Calu3 (cell line): ENCODE results near the gene OR6S1. TPM values are rescaled to one million over a fixed set of nuclear protein-coding genes. Genes with fewer than 3 reads are reported as not detected.

Source experiments
- BruUV-seq: library from RNA; stranded (reverse); fragments of 400-500 nt; replicated peaks from 2 replicates; lab custom pipeline; 2021; lab: Mats Ljungman, UMichigan
- CTCF ChIA-PET: fragments of 300-600 bp; sonication (Branson Sonifier 250); formaldehyde crosslinking; loops from one replicate; lab custom pipeline; 2022; ENCODE audit warnings: antibody characterized with exemption; lab: Charles Lee
- DNase-seq: peaks from one replicate; pipeline ENCODE4 v3.0.0; 2022
- H3K27ac Mint-ChIP-seq: one replicate; pipeline ENCODE4 v1.8.0; 2022; ENCODE audit warnings: mixed read lengths; ENCODE audit not compliant: unreplicated experiment
- H3K27me3 Mint-ChIP-seq: one replicate; pipeline ENCODE4 v1.8.0; 2022; ENCODE audit warnings: mixed read lengths; ENCODE audit not compliant: unreplicated experiment
- H3K36me3 Mint-ChIP-seq: one replicate; pipeline ENCODE4 v1.8.0; 2022; ENCODE audit warnings: mild to moderate bottlenecking, moderate library complexity, mixed read lengths; ENCODE audit not compliant: insufficient read depth, unreplicated experiment
- H3K4me1 Mint-ChIP-seq: one replicate; pipeline ENCODE4 v1.8.0; 2022; ENCODE audit warnings: mild to moderate bottlenecking, low read depth, mixed read lengths; ENCODE audit not compliant: unreplicated experiment
- H3K4me3 Mint-ChIP-seq: one replicate; pipeline ENCODE4 v1.8.0; 2022; ENCODE audit warnings: mild to moderate bottlenecking, low read depth, moderate library complexity, mixed read lengths; ENCODE audit not compliant: unreplicated experiment
- H3K9me3 Mint-ChIP-seq: one replicate; pipeline ENCODE4 v1.8.0; 2022; ENCODE audit warnings: low read depth, mixed read lengths; ENCODE audit not compliant: unreplicated experiment
- CTCF ChIP-seq: fragments of 200-600 bp; IDR thresholded peaks from one replicate; pipeline ENCODE4 v1.8.0; 2022; ENCODE audit warnings: antibody characterized with exemption; ENCODE audit not compliant: unreplicated experiment
- intact Hi-C: fragments of 100-400 bp; cut with micrococcal nuclease; formaldehyde crosslinking; loops from one replicate; pipeline ENCODE4 v1.10.0; 2022; ENCODE audit not compliant: unreplicated experiment
- total RNA-seq: library from RNA; stranded (reverse); gene quantifications from 2 replicates; pipeline ENCODE4 v1.2.3, GENCODE V29; 2022

Gene OR6S1
- total RNA-seq, 1 experiment from 2014 or later = not detected

- no peaks in the 10 kb centered on the region for H3K36me3 Mint-ChIP-seq
- CTCF ChIA-PET = interaction anchor here (0.6 to 1.5 kb wide), 3 partner anchors 43 to 205 kb away, joined by 3 to 6 read pairs (median 3); no protein-coding TSS in a partner anchor
- peak; percentile 46 for DNase-seq
- no peaks in the 10 kb centered on the region for H3K4me1 Mint-ChIP-seq
- H3K27ac Mint-ChIP-seq = no peak overlapping the region
- BruUV-seq = no TSS peak
- intact Hi-C loops = loop anchor here (5.0 kb wide), 3 partner anchors 74 to 189 kb away; partner anchors contain the start of gene PNP
- no peaks in the 10 kb centered on the region for H3K27me3 Mint-ChIP-seq
- TF ChIP-seq CTCF = no peak
- no peak overlapping the region for H3K4me3 Mint-ChIP-seq
- H3K9me3 Mint-ChIP-seq = no peaks in the 10 kb centered on the region
These were observed 35.1 kb downstream of the OR6S1 start for GRCh38 chr14:20606190-20606901.

GRCh38 chr14:20603813-20604690, 37.4 kb downstream of the OR6S1 start:
- no TSS peak for BruUV-seq

GRCh38 chr14:20602583-20602982, 38.9 kb downstream of the OR6S1 start:
- Mint-ChIP-seq H3K4me1 (no peaks in the 10 kb centered on the region), H3K4me3 (no peak overlapping the region), H3K36me3 (no peaks in the 10 kb centered on the region), H3K9me3 (no peaks in the 10 kb centered on the region), H3K27ac (no peak overlapping the region), H3K27me3 (peaks cover 14% of the 10 kb centered on the region)
- CTCF ChIA-PET = no interaction called here
- DNase-seq = no peak
- no TSS peak for BruUV-seq
- TF ChIP-seq CTCF = no peak
- intact Hi-C loops = no loop called here

More at GRCh38 chr14:20603813-20604690, 37.4 kb downstream of the OR6S1 start:
- H3K27ac Mint-ChIP-seq = no peak overlapping the region
- peaks cover 10% of the 10 kb centered on the region for H3K27me3 Mint-ChIP-seq
- CTCF ChIA-PET = interaction anchor here (0.6 kb wide), 1 partner anchor 9 kb away, joined by 6 read pairs; no protein-coding TSS in a partner anchor
- H3K4me3 Mint-ChIP-seq = no peak overlapping the region
- TF ChIP-seq CTCF = no peak
- intact Hi-C loops = no loop called here
- DNase-seq = no peak
- H3K4me1 Mint-ChIP-seq = no peaks in the 10 kb centered on the region
- no peaks in the 10 kb centered on the region for H3K9me3 Mint-ChIP-seq
- no peaks in the 10 kb centered on the region for H3K36me3 Mint-ChIP-seq

GRCh38 chr14:20601522-20601921, 40.0 kb downstream of the OR6S1 start:
- Mint-ChIP-seq H3K27me3 (peaks cover 14% of the 10 kb centered on the region), H3K4me1 (no peaks in the 10 kb centered on the region), H3K27ac (no peak overlapping the region), H3K9me3 (no peaks in the 10 kb centered on the region), H3K36me3 (no peaks in the 10 kb centered on the region), H3K4me3 (no peak overlapping the region)
- TF ChIP-seq CTCF = no peak
- DNase-seq = no peak
- BruUV-seq = no TSS peak
- CTCF ChIA-PET = no interaction called here
- intact Hi-C loops = no loop called here
